Measurements from ENCODE around the gene PLCH1.

The PLCH1 gene

DNA sequence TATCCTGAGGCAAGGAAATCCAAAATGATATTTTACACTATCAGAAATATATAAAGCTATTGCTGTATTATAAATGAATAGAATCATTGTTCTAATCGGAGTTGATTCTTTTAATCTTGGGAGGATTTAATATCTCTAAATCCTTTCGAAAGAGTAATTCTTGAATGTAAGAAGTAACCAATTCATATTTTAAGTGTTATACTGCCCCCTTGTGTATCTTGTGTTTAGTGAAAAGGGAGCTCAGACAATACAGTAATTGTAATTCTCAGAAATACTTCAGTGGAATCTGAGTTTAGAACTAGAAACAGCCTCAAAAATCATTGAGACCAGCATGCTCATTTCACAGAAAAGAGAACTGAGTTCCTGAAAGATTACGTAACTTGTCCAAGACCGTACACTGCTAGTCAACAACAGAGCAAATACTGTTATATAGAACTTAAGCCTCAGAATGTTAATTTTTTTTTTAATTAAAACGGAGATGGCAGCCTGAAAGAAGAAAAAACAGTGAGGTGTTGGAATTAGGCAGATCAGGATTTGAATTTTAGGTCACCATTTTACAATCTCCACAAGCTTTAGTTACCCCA is 42.9 kb downstream of the PLCH1 start:
- peak; percentile 65 for TF ChIP-seq CTCF (IDR thresholded peaks at IDR 0.05)

GRCh38 chr3:155697542-155697941 is 47.3 kb downstream of the PLCH1 start:
- no peak for TF ChIP-seq CTCF (IDR thresholded peaks at IDR 0.05)

DNA sequence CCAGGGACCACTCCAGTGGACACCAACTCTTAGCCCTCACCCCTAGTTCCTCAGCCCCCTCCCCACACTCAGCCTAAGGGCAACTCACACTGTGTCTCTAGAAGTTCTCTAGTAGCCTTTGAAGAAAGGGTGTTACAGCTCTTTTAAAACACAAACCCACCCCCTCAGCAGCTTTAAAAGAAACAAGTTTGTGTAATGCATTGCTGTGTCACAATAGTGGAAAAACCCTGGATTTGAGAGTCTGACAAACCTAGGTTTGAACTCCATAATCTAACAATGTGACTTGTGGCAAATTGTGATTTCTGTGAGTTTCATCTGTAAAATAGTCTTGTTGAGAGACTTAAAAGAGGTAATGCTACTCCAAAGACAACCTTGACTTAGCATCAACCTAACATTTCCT is 54.0 kb downstream of the PLCH1 start:
- TF ChIP-seq CTCF (IDR thresholded peaks at IDR 0.05): no peak

DNA sequence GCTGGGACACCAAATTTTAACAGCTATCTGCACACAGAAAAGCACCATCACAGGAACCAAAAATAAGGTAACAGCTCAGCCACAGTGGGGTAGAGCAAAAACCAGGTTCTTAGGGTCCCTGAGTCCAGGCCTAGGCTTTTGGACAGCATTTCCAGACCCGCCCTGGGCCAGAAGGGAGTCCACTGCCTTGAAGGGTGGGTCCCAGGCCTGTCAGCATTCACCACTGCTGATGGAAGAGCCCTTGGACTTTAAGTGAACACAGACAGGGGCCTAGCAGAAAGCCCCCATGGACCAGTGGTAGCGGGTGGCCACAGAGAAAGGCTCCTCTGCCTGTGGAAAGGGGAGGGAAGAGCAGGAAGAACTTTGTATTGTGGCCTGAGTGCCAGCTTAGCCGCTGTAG is 56.4 kb downstream of the PLCH1 start:
- no peak for TF ChIP-seq CTCF (IDR thresholded peaks at IDR 0.05)

DNA sequence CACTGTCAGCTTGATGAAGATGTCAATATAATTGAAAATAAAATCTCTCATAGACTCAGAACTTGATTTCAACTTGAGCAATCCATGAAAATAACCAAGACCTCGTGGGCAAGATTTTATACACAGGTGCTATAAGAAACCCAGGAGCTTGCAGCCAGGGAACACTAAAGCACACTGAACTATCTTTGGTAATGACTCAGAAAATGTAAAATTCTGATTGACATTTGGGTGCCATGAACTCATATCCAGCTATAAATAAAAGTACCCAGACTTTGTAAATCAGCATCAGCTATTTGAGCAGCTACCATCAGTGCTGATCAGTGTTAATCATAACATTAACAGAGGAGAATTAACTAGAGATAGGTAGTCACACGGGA is 61.5 kb downstream of the PLCH1 start:
- TF ChIP-seq CTCF (IDR thresholded peaks at IDR 0.05): no peak

- no peak for TF ChIP-seq CTCF (IDR thresholded peaks at IDR 0.05)
These were observed 62.2 kb downstream of the PLCH1 start for GRCh38 chr3:155682426-155683343.

GRCh38 chr3:155676252-155676981 is 68.5 kb downstream of the PLCH1 start:
- no peak for TF ChIP-seq CTCF (IDR thresholded peaks at IDR 0.05)

Data from LNCAP (cell line).